Measurements from ENCODE around the gene PDE3A.

The PDE3A gene

DNA sequence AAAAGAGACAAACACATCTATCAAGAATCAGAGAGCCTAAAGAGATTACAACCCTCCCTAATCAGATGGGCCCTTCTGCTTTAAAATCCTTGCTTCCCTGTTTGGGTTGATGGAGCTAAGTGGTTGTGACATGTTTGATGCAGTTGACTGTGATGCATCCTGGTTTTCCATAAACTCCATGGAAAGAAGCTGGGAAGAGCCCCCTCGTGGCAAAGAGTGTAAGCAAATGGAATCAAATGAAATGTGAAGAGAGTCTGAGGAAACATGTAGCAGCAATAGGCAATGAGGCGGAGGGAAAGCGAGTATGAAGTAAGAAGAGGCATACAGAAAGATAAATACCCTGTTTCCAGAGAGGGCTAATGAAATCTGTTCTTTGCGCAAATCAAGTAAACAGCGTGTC, 256.4 kb downstream of the PDE3A start:
- DNase-seq: no peak
- in situ Hi-C loops (cut with MboI; ENCODE audit: low pct_unique_long_range_greater_than_20kb, low sequenced_read_pairs): no loop called here

DNA sequence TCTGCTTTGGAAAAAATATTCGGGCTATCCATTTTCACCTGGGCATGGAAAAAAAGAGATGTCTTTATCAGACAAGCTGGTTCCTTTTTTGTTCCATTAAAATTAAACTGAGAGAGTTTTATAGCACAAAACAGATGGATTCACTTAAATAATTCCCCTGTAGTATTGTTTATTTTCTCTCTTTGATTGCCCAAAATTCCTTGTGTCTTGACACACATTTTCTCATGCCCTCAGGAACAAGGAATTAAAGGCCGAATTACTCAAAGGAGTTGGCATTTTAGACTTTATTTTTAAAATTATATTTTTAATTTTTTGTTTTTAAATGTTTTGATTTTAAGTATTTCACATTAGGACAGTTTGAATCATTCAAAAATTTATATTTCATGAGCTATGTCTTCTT, 257.2 kb downstream of the PDE3A start:
- in situ Hi-C loops (cut with MboI; ENCODE audit: low pct_unique_long_range_greater_than_20kb, low sequenced_read_pairs): no loop called here
- no peak for DNase-seq

- in situ Hi-C loops (cut with MboI; ENCODE audit: low pct_unique_long_range_greater_than_20kb, low sequenced_read_pairs): no loop called here
- DNase-seq: peak; percentile 17
Observed at GRCh38 chr12:20627001-20627588, 258.8 kb downstream of the PDE3A start.

DNA sequence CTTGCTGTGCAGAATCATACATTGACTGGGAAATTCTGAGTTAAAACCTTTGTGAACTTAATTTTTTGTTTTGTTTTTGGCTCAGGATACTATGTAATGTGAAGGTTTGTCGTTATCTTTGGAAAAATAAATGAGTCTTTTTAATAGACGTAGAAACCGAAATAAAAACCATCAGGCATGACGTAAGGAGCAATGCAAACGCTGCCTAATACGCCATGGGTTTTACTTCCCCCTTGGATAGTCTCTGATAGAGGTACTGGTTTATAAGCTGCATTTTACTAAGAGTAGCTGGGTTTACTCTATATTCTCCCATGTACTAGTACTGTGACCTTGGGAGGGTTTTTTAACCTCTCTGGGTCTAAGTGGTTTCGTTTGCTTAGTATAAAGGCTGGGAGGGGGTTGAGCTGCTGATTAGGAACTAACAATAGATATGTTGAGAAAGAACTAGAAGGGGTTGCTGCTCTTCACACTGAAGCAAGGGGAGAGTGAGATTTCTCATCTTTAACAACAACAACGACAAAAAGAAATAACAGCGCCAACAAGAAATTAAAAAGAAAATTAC, 260.0 kb downstream of the PDE3A start:
- DNase-seq: no peak
- in situ Hi-C loops (cut with MboI; ENCODE audit: low pct_unique_long_range_greater_than_20kb, low sequenced_read_pairs): no loop called here

DNA sequence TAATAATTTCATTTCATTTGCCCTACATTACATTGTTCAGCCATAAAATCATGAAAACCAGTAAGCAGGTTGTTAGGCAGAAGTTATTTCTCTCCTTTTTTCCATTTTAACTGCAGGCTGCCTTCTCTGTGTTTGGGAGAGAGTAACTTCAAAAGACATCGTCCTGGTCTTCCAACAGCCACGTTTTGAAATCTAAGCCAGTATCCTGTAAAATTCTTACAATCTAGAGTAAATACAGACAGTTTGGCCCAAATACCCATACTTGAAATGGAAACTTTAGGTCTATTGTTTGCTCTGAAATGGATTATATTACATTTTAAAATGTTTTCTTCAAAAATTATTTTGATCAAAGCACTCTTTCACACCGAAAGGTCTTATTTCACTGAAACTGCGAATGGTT, 260.7 kb downstream of the PDE3A start:
- in situ Hi-C loops (cut with MboI; ENCODE audit: low pct_unique_long_range_greater_than_20kb, low sequenced_read_pairs): no loop called here
- no peak for DNase-seq

GRCh38 chr12:20629414-20630156, 261.2 kb downstream of the PDE3A start:
- in situ Hi-C loops (cut with MboI; ENCODE audit: low pct_unique_long_range_greater_than_20kb, low sequenced_read_pairs): no loop called here
- no peak for DNase-seq

DNA sequence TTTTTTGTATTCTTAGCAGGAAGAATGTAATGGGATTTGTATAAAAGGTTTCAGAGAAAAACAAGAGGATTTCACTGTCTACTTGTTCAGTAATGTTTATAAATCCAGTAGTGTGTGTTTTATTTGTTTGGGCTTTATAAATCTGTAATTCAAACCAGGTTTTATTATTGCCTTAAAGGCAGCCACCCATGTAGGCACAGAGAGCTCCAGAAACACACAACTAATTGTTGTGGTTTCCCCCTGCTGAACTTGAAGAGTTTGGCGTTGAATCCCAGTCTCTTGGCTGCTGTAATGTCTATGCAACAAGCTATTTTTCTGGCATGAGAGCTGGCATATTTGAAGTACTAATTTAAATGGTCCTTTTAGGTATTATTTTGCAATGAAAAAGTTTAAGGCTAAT, 263.4 kb downstream of the PDE3A start:
- in situ Hi-C loops (cut with MboI; ENCODE audit: low pct_unique_long_range_greater_than_20kb, low sequenced_read_pairs): no loop called here
- DNase-seq: peak; percentile 8

- no peak for DNase-seq
- in situ Hi-C loops (cut with MboI; ENCODE audit: low pct_unique_long_range_greater_than_20kb, low sequenced_read_pairs): no loop called here
Observed at GRCh38 chr12:20641106-20641505, 272.8 kb downstream of the PDE3A start.

DNA sequence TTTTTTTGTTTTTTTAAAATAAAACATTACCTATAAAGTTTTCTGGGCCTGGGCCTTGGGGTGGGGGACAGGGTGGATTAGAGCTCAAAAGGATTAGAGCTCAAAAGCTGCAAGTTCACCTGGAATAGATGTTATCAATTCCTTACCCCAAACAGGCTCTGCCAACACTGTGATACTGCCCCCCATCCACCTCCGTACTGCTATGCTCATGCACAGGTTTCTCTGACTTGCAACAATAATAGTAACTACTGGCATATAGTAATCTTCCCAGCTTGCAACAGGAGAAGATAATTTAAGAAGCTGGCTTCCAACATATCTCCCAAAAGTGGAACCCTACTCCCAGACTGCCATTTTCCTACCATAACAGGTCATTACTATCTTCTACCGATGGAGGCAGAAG, 275.5 kb downstream of the PDE3A start:
- in situ Hi-C loops (cut with MboI; ENCODE audit: low pct_unique_long_range_greater_than_20kb, low sequenced_read_pairs): no loop called here

DNA sequence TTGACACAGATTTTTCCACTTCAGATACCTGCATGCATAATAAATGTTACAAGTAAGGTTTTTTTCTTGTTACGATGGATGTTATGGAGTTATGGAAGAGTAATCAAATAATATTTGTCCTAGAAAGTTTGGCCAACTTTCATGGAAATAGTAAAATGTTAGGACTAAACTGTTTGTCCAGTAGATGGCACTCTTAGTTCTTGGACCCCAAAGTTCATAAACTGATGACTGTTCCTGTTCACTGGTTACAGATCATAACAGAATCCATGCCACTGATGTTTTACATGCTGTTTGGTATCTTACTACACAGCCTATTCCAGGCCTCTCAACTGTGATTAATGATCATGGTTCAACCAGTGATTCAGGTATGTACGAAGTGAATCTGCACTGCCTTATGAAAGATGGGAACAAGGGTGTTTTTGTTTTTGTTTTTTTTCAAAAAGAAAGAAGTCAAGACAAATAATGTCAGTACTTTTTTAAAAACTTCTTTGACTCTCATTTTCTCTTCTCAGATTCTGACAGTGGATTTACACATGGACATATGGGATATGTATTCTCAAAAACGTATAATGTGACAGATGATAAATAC, 278.0 kb downstream of the PDE3A start:
- in situ Hi-C loops (cut with MboI; ENCODE audit: low pct_unique_long_range_greater_than_20kb, low sequenced_read_pairs): no loop called here
- DNase-seq: peak; percentile 52

More for the DNA sequence above, 275.5 kb downstream of the PDE3A start:
- no peak for DNase-seq

GRCh38 chr12:20653871-20654270, 285.5 kb downstream of the PDE3A start:
- no peak for DNase-seq
- in situ Hi-C loops (cut with MboI; ENCODE audit: low pct_unique_long_range_greater_than_20kb, low sequenced_read_pairs): no loop called here

DNA sequence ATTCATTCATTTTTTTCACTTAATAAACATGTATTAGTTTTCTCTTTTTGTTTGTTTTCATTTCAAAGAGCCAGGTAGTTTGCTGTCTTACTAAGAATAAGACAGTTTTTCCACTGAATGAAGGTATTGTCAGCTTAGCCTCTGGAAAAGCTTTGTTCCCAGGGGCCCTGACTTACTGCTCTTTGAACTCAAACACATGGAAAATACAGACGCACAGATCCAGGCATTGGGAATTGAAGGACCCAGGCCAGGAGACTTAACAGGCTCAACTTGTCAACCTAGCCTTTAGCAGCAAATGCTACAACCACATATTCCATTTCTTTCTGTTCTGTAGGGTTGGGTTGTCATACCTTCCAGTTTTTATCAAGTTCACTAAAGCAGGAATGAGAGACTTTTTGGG, 288.3 kb downstream of the PDE3A start:
- in situ Hi-C loops (cut with MboI; ENCODE audit: low pct_unique_long_range_greater_than_20kb, low sequenced_read_pairs): no loop called here
- no peak for DNase-seq

- no peak for DNase-seq
- in situ Hi-C loops (cut with MboI; ENCODE audit: low pct_unique_long_range_greater_than_20kb, low sequenced_read_pairs): no loop called here
Observed at GRCh38 chr12:20657496-20657895, 289.2 kb downstream of the PDE3A start.

GRCh38 chr12:20681334-20681733, 313.0 kb downstream of the PDE3A start:
- no peak for DNase-seq
- in situ Hi-C loops (cut with MboI; ENCODE audit: low pct_unique_long_range_greater_than_20kb, low sequenced_read_pairs): no loop called here

- in situ Hi-C loops (cut with MboI; ENCODE audit: low pct_unique_long_range_greater_than_20kb, low sequenced_read_pairs): no loop called here
- DNase-seq: no peak
Observed at GRCh38 chr12:20695232-20695631, 326.9 kb downstream of the PDE3A start, which contains the start of gene SLCO1C1. Gene SLCO1C1 (plus strand): TSS chr12:20695332. CDS start chr12:20699577, 4,245 bp downstream.

- in situ Hi-C loops (cut with MboI; ENCODE audit: low pct_unique_long_range_greater_than_20kb, low sequenced_read_pairs): no loop called here
- no peak for DNase-seq
Observed at GRCh38 chr12:20696181-20696905, 328.0 kb downstream of the PDE3A start.

DNA sequence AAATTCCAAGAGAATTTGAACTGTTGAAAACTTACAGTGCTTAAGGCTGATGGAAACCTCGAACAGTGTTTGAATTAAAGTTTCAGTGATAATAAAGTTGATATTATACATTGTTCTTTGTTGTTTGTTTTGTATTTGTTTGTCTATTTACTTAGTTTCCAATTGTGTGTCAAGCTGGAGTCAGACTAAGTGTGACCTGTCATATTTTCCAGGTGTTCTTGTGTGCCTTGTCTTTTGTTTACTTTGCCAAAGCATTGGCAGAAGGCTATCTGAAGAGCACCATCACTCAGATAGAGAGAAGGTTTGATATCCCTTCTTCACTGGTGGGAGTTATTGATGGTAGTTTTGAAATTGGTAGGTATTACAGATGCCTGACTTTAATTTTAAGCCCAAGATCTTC, 332.8 kb downstream of the PDE3A start:
- no peak for DNase-seq
- in situ Hi-C loops (cut with MboI; ENCODE audit: low pct_unique_long_range_greater_than_20kb, low sequenced_read_pairs): no loop called here

GRCh38 chr12:20704860-20705259, 336.5 kb downstream of the PDE3A start:
- DNase-seq: no peak
- in situ Hi-C loops (cut with MboI; ENCODE audit: low pct_unique_long_range_greater_than_20kb, low sequenced_read_pairs): no loop called here

DNA sequence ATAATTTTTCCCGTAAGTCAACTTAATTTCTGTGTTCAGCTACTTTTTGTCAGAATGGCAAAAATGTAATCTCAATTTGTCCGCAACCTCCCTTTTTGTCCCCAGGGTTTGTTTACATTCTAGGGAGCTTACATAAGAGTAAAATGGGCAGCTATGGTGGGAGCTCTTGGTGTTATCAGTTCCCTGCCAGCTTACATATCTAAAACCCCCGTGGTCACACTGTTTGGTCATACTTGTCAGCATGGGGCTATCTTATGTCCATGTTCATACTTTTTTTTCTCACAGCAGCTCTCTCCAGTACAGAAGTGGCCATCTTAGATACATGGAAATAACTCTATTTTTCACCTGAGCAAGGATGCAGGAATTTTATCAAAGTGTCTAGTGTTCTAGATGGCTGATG, 343.5 kb downstream of the PDE3A start:
- in situ Hi-C loops (cut with MboI; ENCODE audit: low pct_unique_long_range_greater_than_20kb, low sequenced_read_pairs): no loop called here
- no peak for DNase-seq

DNA sequence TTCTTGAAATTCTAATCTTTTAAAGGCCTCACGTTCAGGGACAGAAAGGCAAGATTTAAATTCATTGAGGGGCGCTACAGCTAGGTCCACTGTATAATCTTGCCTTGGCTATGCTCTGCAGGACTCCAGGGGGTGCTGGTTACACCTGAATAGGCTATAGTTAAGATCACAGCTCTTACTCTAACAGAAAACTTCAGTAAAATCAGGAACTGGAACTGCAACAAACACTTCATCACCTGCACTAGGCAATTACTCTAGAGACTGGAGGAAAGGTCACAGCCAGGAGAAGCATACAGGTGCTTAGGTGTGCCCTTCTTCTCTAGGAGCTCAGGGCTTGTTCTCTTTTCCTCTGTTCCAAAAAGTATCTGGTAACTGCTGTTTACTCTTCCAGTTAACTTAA, 347.7 kb downstream of the PDE3A start:
- DNase-seq: no peak
- in situ Hi-C loops (cut with MboI; ENCODE audit: low pct_unique_long_range_greater_than_20kb, low sequenced_read_pairs): no loop called here
